HEK293 (cell line): Measurements from ENCODE around the gene DENND10.
A peak's percentile ranks its signal among the peaks of the same experiment; 100 is the strongest.
"Not testable (repeated sequence)": the region's sequence is repeated elsewhere in the genome, so short reads cannot be mapped to it uniquely, and the experiment has no call there.

Source experiments
- CTCF ChIA-PET: fragments of 350-600 bp; formaldehyde crosslinking; extraction: SDS; loops from one replicate; lab custom pipeline; 2021; ENCODE audit warnings: antibody characterized with exemption; lab: Yijun Ruan, JAX
- POLR2A ChIA-PET: fragments of 300-600 bp; formaldehyde crosslinking; extraction: SDS; loops from one replicate; lab custom pipeline; 2020; ENCODE audit warnings: antibody characterized with exemption, inconsistent platforms; lab: Yijun Ruan, JAX
- H3K27ac ChIP-seq: fragments of 200-500 bp; sonication (Bioruptor generic); 2 replicates; pipeline ENCODE4 v1.5.1; 2014; ENCODE audit warnings: low read depth, low read length, control low read depth, inconsistent platforms; ENCODE audit errors: extremely low read depth
- H3K36me3 ChIP-seq, 2 experiments: fragments of 200-500 bp in 1 of 2; sonication (Bioruptor generic) in 1 of 2; 1 replicate in 1 of 2; 2 replicates in 1 of 2; pipeline ENCODE4 v1.5.1; 2014 to 2017; ENCODE audit warnings: inconsistent platforms in 2 of 2, low read length in 2 of 2; ENCODE audit not compliant: control insufficient read depth in 2 of 2, insufficient read depth in 1 of 2
- H3K4me1 ChIP-seq: fragments of 200-500 bp; sonication (Bioruptor generic); 2 replicates; pipeline ENCODE4 v1.5.1; 2014; ENCODE audit warnings: mild to moderate bottlenecking, low read length, inconsistent platforms; ENCODE audit not compliant: control insufficient read depth, insufficient read depth
- H3K4me3 ChIP-seq: 2 replicates; pipeline ENCODE4 v1.5.1; 2011; ENCODE audit warnings: low read depth, mild to moderate bottlenecking, control low read depth, low read length, moderate library complexity
- H3K9me3 ChIP-seq: fragments of 200-500 bp; sonication (Bioruptor generic); 2 replicates; pipeline ENCODE4 v1.5.1; 2014; ENCODE audit warnings: low read depth, low read length, inconsistent platforms; ENCODE audit not compliant: control insufficient read depth, insufficient read depth
- MEIS1 ChIP-seq: sonication (generic); formaldehyde crosslinking; IDR thresholded peaks from 2 replicates; pipeline ENCODE4 v1.8.1; 2022; ENCODE audit warnings: missing genetic modification reagents, mild to moderate bottlenecking, borderline replicate concordance
- SCRT1 ChIP-seq: fragments of 450-650 bp; formaldehyde crosslinking; IDR thresholded peaks from 2 replicates; pipeline ENCODE4 v1.5.1; 2016; ENCODE audit warnings: missing biosample characterization, missing genetic modification characterization, borderline replicate concordance
- ZNF19 ChIP-seq: fragments of 450-650 bp; formaldehyde crosslinking; IDR thresholded peaks from 2 replicates; pipeline ENCODE4; 2016; ENCODE audit warnings: missing biosample characterization, missing genetic modification characterization, low read depth
- ZNF2 ChIP-seq: fragments of 450-650 bp; formaldehyde crosslinking; IDR thresholded peaks from 2 replicates; pipeline ENCODE4 v1.5.1; 2016; ENCODE audit warnings: missing biosample characterization, missing genetic modification characterization
- ZNF248 ChIP-seq: fragments of 450-650 bp; formaldehyde crosslinking; IDR thresholded peaks from 2 replicates; pipeline ENCODE4 v1.5.1; 2017; ENCODE audit warnings: missing biosample characterization, missing genetic modification characterization
- ZNF48 ChIP-seq: fragments of 450-650 bp; formaldehyde crosslinking; IDR thresholded peaks from 2 replicates; pipeline ENCODE4 v1.5.1; 2016; ENCODE audit warnings: missing biosample characterization, missing genetic modification characterization
- ZNF571 ChIP-seq: fragments of 450-650 bp; formaldehyde crosslinking; IDR thresholded peaks from 2 replicates; pipeline ENCODE4 v1.5.0; 2017; ENCODE audit warnings: missing biosample characterization, missing genetic modification characterization
- ZNF664 ChIP-seq: fragments of 450-650 bp; formaldehyde crosslinking; IDR thresholded peaks from 2 replicates; pipeline ENCODE4 v1.5.1; 2016; ENCODE audit warnings: missing biosample characterization, missing genetic modification characterization
- ZNF670 ChIP-seq: fragments of 450-650 bp; formaldehyde crosslinking; IDR thresholded peaks from 2 replicates; pipeline ENCODE4 v1.5.1; 2016; ENCODE audit warnings: missing biosample characterization, missing genetic modification characterization, low read depth
- ZNF777 ChIP-seq: fragments of 450-650 bp; formaldehyde crosslinking; IDR thresholded peaks from 2 replicates; pipeline ENCODE4 v1.5.1; 2017; ENCODE audit warnings: missing biosample characterization, missing genetic modification characterization, borderline replicate concordance
- TF ChIP-seq, protein P1 (sequence below): fragments of 450-650 bp; formaldehyde crosslinking; IDR thresholded peaks from 2 replicates; pipeline ENCODE4 v1.5.1; 2016; ENCODE audit warnings: missing biosample characterization, missing genetic modification characterization, low read depth
- TF ChIP-seq, protein P2 (sequence below): fragments of 450-650 bp; formaldehyde crosslinking; IDR thresholded peaks from 2 replicates; pipeline ENCODE4 v1.5.1; 2016; ENCODE audit warnings: missing biosample characterization, missing genetic modification characterization
- TF ChIP-seq, protein P3 (sequence below): fragments of 450-650 bp; formaldehyde crosslinking; IDR thresholded peaks from 2 replicates; pipeline ENCODE4 v1.5.1; 2016; ENCODE audit warnings: missing biosample characterization, missing genetic modification characterization, borderline replicate concordance

DENND10 gene

DNA sequence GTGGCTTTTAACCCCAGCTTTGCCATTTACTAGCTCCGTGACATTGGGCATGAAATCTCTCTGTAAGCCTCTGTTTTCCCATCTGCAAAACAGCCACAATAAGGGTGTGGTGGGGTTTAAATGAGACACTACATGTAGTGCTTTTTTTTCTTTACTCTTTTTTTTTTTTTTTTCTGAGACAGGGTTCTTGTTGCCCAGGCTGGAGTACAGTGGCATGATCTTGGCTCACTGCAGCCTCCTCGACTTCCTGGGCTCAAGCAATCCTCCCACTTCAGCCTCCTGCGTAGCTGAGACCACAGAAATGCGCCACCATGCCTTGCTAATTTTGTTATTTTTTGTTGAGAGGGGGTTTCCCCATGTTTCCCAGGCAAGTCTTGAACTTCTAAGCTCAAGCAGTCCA is 8.3 kb upstream of the DENND10 start:
- H3K36me3 ChIP-seq: no peaks in the 10 kb centered on the region
- H3K4me3 ChIP-seq: no peak overlapping the region
- H3K9me3 ChIP-seq: no peaks in the 10 kb centered on the region
- no peak for TF ChIP-seq SCRT1
- peak; percentile 76 for TF ChIP-seq ZNF664 (tag by site-specific recombination)
- no peak overlapping the region for H3K27ac ChIP-seq
- CTCF ChIA-PET: interaction anchor here (0.6 kb wide), 1 partner anchor 349 kb away, joined by 4 read pairs; no protein-coding TSS in a partner anchor
- peaks cover 8% of the 10 kb centered on the region for H3K4me1 ChIP-seq
- POLR2A ChIA-PET: interaction anchor here (0.7 kb wide), 1 partner anchor 64 kb away, joined by 8 read pairs; no protein-coding TSS in a partner anchor

DNA sequence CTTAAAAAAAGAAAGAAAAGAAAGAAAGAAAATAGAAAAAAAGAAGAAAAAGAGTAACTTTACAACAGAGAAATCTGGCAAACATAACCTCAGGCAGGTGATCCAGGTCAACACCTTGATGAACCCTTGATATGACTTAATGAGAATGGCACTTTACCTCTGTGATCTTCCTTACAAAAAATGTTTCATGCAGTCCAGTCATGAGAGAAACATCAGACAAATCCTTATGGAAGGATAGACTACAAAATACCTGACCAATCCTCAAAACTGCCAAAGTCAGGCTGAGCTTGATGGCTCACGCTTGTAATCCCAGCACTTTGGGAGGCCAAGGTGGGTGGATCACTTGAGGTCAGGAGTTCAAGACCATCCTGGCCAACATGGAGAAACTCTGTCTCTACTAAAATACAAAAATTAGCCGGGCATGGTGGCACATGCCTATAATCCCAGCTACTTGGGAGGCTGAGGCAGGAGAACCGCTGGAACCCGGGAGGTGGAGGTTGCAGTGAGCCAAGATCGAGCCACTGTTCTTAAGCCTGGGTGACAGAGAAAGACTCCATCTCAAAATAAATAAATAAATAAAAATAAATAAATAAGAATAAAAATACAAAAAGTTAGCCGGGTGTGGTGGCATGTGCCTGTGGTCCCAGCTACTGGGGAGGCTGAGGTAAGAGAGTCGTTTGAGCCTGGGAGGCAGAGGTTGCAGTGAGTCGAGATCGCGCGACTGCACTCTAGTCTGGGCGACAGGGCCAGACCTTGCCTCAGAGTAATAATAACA is 7.1 kb upstream of the DENND10 start:
- H3K4me3 ChIP-seq, H3K27ac ChIP-seq, CTCF ChIA-PET, POLR2A ChIA-PET, H3K36me3 ChIP-seq, H3K4me1 ChIP-seq, H3K9me3 ChIP-seq: not testable (repeated sequence)

DNA sequence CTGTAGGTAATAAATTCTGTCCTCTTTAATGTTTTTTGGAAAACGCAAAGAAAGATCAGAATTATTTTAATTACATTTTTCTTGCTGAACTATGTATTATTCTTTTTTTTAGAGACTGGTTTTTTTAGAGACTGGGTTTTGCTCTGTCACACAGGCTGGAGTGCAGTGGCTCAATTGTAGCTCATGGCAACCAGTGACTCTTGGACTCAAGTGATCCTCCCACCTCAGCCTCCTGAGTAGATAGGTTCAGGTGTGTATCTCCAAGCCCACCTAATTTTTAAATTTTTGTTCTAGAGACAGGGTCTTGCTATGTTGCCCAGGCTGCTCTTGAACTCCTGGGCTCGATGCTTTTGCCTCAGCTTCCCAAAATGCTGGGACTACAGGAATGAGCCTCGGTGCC is 5.3 kb upstream of the DENND10 start:
- no peak overlapping the region for H3K27ac ChIP-seq
- ChIA-PET CTCF (interaction anchor here (0.6 kb wide), 1 partner anchor 66 kb away, joined by 3 read pairs; no protein-coding TSS in a partner anchor), POLR2A (no interaction called here)
- H3K4me1 ChIP-seq: no peaks in the 10 kb centered on the region
- TF ChIP-seq ZNF19 (tag by site-specific recombination): no peak
- TF ChIP-seq, protein P1, sequence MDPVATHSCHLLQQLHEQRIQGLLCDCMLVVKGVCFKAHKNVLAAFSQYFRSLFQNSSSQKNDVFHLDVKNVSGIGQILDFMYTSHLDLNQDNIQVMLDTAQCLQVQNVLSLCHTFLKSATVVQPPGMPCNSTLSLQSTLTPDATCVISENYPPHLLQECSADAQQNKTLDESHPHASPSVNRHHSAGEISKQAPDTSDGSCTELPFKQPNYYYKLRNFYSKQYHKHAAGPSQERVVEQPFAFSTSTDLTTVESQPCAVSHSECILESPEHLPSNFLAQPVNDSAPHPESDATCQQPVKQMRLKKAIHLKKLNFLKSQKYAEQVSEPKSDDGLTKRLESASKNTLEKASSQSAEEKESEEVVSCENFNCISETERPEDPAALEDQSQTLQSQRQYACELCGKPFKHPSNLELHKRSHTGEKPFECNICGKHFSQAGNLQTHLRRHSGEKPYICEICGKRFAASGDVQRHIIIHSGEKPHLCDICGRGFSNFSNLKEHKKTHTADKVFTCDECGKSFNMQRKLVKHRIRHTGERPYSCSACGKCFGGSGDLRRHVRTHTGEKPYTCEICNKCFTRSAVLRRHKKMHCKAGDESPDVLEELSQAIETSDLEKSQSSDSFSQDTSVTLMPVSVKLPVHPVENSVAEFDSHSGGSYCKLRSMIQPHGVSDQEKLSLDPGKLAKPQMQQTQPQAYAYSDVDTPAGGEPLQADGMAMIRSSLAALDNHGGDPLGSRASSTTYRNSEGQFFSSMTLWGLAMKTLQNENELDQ (tag by site-specific recombination): no peak
- no peak for TF ChIP-seq ZNF670
- TF ChIP-seq ZNF571 (tag by site-specific recombination): no peak
- TF ChIP-seq MEIS1 (CRISPR knock-in tag): no peak
- no peak for TF ChIP-seq ZNF248
- TF ChIP-seq, protein P2, sequence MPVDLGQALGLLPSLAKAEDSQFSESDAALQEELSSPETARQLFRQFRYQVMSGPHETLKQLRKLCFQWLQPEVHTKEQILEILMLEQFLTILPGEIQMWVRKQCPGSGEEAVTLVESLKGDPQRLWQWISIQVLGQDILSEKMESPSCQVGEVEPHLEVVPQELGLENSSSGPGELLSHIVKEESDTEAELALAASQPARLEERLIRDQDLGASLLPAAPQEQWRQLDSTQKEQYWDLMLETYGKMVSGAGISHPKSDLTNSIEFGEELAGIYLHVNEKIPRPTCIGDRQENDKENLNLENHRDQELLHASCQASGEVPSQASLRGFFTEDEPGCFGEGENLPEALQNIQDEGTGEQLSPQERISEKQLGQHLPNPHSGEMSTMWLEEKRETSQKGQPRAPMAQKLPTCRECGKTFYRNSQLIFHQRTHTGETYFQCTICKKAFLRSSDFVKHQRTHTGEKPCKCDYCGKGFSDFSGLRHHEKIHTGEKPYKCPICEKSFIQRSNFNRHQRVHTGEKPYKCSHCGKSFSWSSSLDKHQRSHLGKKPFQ (tag by site-specific recombination): no peak
- TF ChIP-seq, protein P3, sequence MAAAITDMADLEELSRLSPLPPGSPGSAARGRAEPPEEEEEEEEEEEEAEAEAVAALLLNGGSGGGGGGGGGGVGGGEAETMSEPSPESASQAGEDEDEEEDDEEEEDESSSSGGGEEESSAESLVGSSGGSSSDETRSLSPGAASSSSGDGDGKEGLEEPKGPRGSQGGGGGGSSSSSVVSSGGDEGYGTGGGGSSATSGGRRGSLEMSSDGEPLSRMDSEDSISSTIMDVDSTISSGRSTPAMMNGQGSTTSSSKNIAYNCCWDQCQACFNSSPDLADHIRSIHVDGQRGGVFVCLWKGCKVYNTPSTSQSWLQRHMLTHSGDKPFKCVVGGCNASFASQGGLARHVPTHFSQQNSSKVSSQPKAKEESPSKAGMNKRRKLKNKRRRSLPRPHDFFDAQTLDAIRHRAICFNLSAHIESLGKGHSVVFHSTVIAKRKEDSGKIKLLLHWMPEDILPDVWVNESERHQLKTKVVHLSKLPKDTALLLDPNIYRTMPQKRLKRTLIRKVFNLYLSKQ (tag by site-specific recombination): no peak
- TF ChIP-seq ZNF777 (tag by site-specific recombination): no peak
- TF ChIP-seq ZNF48 (tag by site-specific recombination): no peak
- no peak for TF ChIP-seq ZNF2 (tag by site-specific recombination)
- no peaks in the 10 kb centered on the region for H3K9me3 ChIP-seq
- H3K4me3 ChIP-seq: no peak overlapping the region
- no peaks in the 10 kb centered on the region for H3K36me3 ChIP-seq
